ENCODE measurements around the gene EHF. TPM values are rescaled to one million over a fixed set of nuclear protein-coding genes. Genes with fewer than 3 reads are reported as not detected.
A peak's percentile ranks its signal among the peaks of the same experiment; 100 is the strongest.

EHF gene
- total and polyA plus RNA-seq, 7 donors: 0.04 to 0.20 (median 0.13) TPM; not detected in 1

GRCh38 chr11:34599406-34599945, 21.4 kb upstream of the EHF start:
- 30 to 43% (median 31%) methylated on average over 8 of the region's 8 CpGs for WGBS, 3 donors
- no peaks in the 10 kb centered on the region for H3K36me3 ChIP-seq (ENCODE audit: insufficient read depth in 1 of 2, low read depth in 1 of 2)
- intact Hi-C loops (cut with DNase I): loop anchor here in 1 of 2 donors (5.0 kb wide), 1 partner anchor 43 kb away; no protein-coding TSS in a partner anchor
- ATAC-seq: peak in 2 of 4 donors; percentile 21 to 41
- H3K27ac ChIP-seq: no peak overlapping the region
- H3K4me3 ChIP-seq: no peak overlapping the region
- no peaks in the 10 kb centered on the region for H3K4me1 ChIP-seq
- H3K9me3 ChIP-seq: no peaks in the 10 kb centered on the region
- no peaks in the 10 kb centered on the region for H3K27me3 ChIP-seq (ENCODE audit: insufficient read depth in 3 of 3, low read length in 2 of 3)
- DNase-seq: no peak
- TF ChIP-seq CTCF (IDR thresholded peaks at IDR 0.05): no peak

GRCh38 chr11:34600339-34601084, 20.4 kb upstream of the EHF start:
- Histone ChIP-seq H3K4me1 (no peaks in the 10 kb centered on the region), H3K27ac (no peak overlapping the region), H3K4me3 (no peak overlapping the region), H3K27me3 (ENCODE audit: insufficient read depth in 3 of 3, low read length in 2 of 3) (no peaks in the 10 kb centered on the region), H3K36me3 (ENCODE audit: insufficient read depth in 1 of 2, low read depth in 1 of 2) (no peaks in the 10 kb centered on the region), H3K9me3 (no peaks in the 10 kb centered on the region)
- no peak for TF ChIP-seq CTCF (IDR thresholded peaks at IDR 0.05)
- DNase-seq: no peak
- intact Hi-C loops (cut with DNase I): no loop called here
- ATAC-seq: peak in 2 of 4 donors; percentile 34 to 37
- 53 to 64% (median 58%) methylated on average over 10 to 11 of the region's 11 CpGs for WGBS, 3 donors

GRCh38 chr11:34601085-34601444, 19.8 kb upstream of the EHF start:
- Histone ChIP-seq H3K27ac (no peak overlapping the region), H3K4me3 (no peak overlapping the region), H3K4me1 (no peaks in the 10 kb centered on the region), H3K9me3 (no peaks in the 10 kb centered on the region), H3K36me3 (ENCODE audit: insufficient read depth in 1 of 2, low read depth in 1 of 2) (no peaks in the 10 kb centered on the region), H3K27me3 (ENCODE audit: insufficient read depth in 3 of 3, low read length in 2 of 3) (no peaks in the 10 kb centered on the region)
- WGBS, 3 donors: 33 to 46% (median 40%) methylated on average over 2 of the region's 2 CpGs
- intact Hi-C loops (cut with DNase I): no loop called here
- TF ChIP-seq CTCF (IDR thresholded peaks at IDR 0.05): no peak
- no peak for ATAC-seq
- DNase-seq: no peak

- intact Hi-C loops (cut with DNase I): no loop called here
- no peaks in the 10 kb centered on the region for H3K36me3 ChIP-seq (ENCODE audit: insufficient read depth in 1 of 2, low read depth in 1 of 2)
- H3K27ac ChIP-seq: no peak overlapping the region
- TF ChIP-seq CTCF (IDR thresholded peaks at IDR 0.05): no peak
- no peaks in the 10 kb centered on the region for H3K4me1 ChIP-seq
- 72 to 91% (median 81%) methylated on average over 5 of the region's 5 CpGs for WGBS, 3 donors
- no peaks in the 10 kb centered on the region for H3K27me3 ChIP-seq (ENCODE audit: insufficient read depth in 3 of 3, low read length in 2 of 3)
- DNase-seq: no peak
- no peak overlapping the region for H3K4me3 ChIP-seq
- ATAC-seq: no peak
- no peaks in the 10 kb centered on the region for H3K9me3 ChIP-seq
Measured at GRCh38 chr11:34601609-34602008, 19.3 kb upstream of the EHF start.
